ENCODE results near the gene HMG20A.
"Not testable (repeated sequence)": the region's sequence is repeated elsewhere in the genome, so short reads cannot be mapped to it uniquely, and the experiment has no call there.

The HMG20A gene

DNA sequence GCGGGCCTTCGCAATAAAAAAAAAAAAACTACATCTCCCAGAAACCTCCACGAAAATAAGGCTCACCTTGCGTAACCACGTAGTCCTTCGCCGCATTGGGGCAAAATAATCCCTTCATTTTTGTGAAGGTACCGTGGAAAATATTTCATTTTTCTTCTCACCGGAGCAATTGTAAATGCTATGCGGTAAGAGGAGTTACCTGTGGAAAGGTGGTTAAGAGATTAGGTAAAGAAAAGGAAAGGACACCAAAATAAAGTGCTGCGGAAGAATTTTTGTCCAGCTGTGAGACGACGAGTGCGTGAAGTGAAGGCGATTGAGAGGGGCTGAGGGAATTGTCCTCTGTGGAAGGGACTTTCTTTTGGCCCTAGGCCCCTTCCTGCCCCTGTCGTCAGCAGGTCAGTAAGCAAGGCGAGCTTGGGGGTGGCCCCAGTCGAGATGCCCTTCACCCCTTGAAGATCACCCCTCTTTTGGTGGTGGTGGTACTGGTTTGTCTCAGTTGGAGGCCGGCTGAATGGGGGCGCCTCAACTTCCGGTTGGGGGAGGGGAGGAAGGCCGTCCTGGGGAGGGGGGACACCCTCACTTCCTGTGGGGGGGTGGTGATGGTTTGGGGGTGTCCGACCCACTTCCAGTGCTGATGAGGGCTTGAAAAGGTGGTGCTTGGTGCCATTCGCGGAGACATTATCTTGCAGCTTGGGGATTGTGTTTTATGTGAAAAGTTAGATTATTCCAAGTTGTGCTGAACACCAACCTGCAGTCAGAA is at the start of gene HMG20A:
Gene HMG20A (plus strand): TSS at position 279 of the 760 bp plus-strand sequence. CDS start 37,520 bp downstream, outside the sequence.
- peak; percentile 90 for DNase-seq

DNA sequence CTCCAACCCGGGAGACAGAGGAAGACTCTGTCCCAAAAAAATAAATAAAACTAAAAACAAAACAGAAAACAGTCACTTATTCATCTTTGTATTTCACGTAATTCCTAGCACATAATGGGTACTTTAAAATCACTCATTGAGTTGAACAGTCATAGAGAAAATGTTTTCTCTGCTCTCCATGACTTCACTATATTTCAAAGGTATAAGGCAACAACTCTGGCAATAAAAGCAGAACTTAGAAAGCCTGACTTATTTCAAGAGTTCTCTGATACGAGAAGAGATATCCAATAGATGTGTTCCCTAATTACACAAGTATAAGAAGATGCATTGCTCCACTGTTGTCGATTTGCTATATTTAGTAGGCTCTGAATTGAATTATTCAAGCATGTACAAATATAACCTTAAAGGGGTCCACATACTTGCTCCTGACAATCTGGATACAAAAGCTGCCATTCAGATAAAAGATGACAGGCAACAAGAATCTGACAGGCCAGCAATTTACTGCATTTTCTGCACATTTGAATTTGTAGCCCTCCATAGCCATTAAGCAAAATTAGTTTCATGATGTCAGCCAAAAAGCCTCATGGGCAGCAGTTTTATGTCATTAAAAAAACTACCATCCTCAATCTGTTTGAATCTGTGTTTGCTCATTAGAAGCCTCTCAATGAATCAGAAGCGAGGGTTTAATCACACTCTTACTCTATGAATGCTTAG is 48.7 kb upstream of the HMG20A start:
- no peak for DNase-seq

DNA sequence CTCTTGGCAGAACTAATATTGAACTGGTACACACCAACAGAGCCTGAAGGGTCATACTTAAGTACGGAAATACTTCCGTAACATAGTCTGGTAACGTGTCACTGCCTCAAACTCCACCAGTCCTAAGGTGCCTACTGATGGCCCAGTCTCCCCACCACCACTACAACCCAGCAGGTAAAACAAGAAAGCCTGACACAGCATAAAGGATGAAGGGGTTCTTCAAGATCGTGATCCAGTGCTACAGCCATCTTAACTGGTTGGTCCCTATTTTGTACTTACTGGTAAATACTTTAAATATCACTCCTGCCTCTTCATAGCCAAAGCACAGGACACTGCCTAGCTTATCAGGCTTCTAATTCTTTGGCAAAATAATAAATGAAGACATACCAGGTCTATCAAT is 47.2 kb upstream of the HMG20A start:
- no peak for DNase-seq

GRCh38 chr15:77375133-77375532 is 45.6 kb upstream of the HMG20A start:
- no peak for DNase-seq

DNA sequence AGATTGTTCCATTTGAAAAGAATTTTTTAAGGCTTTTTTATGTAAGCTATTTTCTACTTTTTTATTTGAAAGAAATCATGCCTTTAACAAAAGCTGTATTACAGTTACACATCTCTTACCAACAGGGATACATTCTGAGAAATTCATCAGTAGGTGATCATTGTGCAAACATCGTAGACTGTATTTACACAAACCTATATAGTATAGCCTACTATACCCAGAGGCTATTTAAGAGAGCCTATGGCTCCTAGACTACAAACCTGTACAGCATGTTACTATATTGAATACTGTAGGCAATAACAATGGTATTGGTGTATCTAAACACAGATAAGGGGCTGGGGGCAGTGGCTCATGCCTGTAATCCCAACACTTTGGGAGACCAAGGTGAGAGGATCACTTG is 43.9 kb upstream of the HMG20A start:
- no peak for DNase-seq

DNA sequence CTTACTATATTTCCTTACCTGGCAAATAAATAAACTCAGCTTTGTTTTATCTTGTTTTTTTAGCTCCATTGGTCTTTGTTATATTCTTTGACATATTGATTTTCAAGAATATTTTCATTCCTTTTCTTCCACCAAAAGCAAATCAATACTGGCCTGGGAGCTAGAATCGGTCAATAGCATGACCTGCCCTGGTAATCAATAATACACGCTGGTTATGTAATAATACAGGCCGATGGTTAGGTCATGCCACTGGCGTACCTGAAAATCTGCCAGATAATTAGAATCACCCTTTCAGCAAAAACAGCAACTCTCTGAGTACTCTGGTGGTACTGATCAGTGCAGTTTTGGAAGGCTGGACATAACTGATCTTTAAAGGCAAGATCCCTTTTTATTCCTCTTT is 40.7 kb upstream of the HMG20A start:
- DNase-seq = no peak

DNA sequence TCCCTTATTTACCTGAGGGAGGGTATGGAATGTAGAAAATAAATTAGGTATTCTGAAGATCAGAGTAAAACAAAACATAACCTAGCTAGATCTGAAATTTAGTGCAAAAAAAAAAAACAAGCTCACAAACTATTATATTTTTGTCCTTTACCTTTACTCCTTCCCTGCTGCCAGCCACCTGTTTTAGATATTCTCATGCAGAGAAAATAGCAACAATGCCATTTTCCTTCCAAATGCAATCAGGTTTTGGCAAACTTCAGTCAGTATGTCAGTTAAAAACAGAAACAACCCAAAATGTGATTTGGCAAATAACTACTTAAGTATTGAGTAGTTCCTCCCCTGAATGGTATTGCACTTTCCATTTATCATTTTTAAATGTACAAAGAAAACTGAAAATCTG is 36.6 kb upstream of the HMG20A start:
- no peak for DNase-seq

DNA sequence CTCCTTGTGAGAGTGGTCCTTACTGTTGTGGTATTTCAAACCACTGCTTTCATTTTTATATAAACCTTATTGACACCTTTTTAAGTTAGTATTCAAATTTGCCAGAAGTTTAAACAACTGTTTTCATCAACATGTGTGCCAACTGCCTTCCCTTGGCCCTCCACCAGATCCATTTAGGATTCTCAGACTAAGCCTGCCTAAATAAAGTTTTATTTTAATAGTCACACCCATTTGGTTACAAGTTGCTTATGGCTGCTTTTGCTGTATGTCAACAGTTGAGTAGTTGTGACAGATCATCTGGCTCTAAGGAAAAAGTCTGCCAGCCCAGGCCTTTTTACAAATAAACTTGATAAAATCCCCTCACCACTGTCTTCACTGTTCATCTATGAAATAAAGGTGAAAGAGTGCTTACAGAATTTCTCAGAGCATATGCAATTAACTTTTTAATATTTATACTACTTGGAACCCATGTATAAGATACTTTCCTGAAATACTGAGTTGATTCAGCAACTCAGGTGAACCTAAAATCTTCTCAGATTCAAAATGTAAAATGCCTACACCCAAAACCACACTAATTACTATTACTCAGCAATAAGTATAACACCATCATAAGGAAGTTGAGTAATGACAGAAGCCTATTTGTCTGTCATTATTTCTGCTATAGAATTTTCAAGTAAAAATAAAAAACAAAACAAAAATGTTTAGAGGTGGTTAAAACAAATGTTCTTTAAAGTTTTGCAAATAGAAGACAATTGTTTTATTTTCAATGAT is 35.9 kb upstream of the HMG20A start:
- no peak for DNase-seq

- DNase-seq = no peak
These were observed 34.1 kb upstream of the HMG20A start for GRCh38 chr15:77386626-77387025.

DNA sequence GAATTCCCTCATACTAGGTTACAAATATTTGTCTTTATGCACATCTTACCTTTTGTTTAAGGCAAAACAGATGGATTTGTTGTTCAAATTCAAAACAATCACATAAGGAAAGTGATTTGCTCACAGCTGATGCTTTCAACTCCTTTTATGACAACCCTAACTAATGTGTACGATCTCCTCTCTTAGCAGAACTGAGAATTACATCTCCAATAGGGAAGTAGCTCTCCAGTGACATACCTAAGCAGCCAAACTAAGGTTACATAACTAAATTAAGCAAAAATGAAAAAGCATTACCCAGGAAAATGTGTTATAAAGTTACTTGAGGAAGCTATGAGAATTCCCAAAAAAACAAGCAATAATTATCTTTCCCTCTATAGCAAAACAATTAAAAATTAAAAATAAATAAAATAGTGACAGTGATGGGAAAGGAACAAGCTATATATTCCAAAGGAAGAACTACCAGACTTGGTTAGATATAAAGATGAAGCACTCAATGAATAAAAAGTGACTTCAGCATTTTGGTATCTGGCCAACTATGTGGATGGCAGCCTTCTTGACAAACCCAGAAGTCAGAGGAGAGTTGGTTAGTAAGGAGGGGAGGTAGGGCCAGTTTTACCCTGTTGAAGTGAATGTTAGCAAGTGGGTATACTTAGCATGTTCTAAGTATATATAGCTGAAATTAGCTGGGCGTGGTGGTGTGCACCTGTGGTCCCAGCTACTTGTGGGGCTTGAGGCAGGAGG is 33.2 kb upstream of the HMG20A start:
- no peak for DNase-seq

DNA sequence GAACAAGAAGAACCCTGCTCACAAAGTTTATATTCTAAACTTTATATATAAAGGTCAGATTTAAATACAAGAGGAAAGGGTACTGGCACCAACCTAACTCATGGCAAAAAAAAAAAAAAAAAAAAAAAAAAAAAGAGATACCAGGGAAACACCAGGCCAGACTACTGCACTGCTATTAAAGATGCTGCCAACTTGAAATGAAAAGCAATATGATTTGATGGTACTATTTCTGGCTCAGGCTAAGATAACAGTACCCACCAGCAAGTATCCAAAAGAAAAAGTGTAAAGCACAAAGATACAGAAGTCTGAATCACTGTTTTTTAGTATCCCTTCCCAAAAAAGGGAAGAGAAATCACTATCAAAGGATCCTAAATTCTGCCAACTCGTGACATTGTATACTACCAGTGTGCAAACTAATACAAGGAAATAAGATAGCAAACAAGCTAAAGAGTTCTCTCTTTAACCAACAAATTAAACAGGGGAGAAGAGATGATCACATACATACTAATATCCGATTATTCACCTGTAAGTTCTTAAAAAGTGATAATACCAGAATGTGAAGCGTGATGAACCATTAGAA is 29.2 kb upstream of the HMG20A start:
- no peak for DNase-seq

DNA sequence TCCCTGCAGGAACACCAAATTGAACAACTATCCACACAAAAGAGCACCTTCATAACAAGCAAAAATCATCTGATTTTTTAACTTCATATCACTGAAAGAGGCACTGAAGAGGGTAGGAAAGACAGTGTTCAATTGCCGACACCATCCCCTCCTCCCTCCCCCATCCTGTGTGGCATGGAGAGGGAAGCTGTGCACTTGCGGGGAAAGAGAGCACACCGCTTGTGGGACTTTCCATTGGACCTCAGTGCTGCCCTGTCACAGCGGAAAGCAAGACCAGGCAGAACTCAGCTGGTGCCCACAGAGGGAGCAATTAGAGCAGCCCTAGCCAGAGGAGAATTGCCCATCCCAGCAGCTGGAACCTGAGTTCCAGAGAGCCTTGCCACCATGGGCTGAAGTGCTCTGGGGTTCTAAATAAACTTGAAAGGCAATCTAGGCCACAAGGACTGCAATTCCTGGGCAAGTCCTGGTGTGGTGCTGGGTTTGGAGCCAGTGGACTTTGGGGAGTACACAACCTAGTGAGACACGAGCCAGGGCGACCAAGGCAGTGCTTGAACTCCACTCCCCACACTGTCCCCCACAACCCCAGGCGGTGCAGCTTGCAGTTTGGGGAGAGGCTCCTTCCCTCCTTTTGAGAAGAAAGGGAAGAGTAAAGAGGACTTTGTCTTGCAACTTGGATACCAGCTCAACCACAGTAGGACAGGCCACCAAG is 27.8 kb upstream of the HMG20A start:
- no peak for DNase-seq

DNA sequence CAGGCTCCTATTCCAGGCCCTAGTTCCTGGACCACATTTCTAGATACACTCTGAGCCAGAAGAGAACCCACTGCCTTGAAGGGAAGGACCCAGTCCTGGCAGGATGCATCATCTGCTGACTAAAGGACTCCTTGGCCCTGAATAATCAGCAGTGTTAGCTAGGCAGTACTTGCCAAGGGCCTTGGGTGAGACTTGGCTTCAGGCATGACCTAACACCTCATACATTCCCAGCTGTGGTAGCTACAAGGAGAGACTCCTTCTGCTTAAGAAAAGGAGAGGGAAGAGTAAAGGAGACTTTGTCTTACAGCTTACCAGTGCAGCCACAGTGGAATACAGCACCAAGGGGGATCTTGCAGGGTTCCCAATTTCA is 27.2 kb upstream of the HMG20A start:
- no peak for DNase-seq

DNA sequence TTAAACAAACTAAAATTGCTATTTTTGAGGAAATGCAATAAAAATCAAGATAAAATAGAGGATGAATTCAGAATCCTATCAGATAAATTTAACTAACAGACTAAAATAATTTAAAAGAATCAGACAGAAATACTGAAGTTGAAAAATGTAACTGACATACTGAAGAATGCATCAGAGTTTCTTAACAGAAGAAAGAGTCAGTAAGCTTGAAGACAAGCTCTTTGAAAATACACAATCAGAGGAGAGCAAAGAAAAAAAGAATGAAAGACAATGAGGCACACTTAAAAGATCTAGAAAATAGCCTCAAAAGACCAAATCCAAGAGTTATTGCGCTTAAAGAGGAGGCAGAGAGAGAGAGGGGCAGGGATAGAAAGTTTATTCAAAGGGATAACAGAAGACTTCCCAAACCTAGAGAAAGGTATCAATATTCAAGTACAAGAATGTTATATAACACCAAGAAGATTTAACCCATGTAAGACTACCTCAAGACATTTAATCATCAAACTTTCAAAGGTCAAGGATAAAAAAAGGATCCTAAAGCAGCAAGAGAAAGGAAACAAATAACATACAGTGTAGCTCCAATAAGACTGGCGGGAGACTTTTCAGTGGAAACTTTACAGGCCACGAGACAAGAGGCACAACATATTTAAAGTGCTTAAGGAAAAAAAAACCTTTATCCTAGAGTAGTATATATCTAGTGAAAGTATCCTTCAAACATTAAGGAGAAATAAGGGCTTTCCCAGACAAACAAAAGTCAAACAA is 25.5 kb upstream of the HMG20A start:
- DNase-seq = no peak

DNA sequence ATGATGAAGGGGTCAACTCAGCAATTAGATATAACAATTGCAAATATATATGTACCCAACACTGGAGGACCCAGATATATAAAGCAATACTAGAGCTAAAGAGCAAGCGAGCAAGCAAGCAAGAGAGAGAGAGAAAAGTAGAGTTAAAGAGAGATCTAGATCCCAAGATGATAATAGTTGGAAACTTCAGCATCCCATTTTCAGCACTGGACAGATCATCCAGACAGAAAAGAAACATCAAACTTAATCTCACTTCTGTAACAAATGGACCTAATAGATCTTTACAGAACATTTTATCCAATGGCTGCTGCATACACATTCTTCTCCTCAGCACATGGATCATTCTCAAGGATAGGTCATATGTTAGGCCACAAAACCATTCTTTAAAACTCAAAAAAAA is 24.0 kb upstream of the HMG20A start:
- no peak for DNase-seq

DNA sequence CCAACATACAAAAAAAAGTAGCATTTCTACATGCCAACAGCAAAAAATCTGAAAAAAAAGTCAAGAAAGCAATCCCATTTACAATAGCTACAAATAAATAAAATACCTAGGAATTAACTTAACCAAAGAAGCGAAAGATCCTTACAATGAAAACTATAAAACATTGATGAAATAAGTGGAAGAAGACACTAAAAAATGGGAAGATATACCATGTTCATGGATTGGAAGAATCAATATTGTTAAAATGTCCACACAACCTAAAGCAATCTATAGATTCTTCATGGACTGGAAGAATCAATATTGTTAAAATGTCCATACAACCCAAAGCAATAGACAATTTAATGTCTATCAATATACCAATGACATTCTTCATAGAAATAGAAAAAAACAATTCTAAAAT is 21.8 kb upstream of the HMG20A start:
- no peak for DNase-seq

DNA sequence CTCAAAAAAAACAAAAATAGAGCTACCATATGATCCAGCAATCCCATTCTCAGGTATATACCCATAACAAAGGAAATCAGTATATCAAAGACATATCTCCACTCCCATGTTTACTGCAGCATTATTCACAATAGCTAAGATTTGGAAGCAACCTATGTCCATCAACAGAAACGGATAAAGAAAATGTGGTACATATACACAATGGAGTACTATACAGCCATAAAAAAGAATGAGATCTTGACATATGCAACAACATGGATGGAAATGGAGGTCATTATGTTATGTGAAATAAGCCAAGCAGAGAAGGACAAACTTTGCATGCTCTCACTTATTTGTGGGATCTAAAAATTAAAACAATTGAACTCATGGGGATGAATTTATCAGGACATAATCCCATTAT is 20.4 kb upstream of the HMG20A start:
- DNase-seq = no peak

- no peak for DNase-seq
These were observed 17.8 kb upstream of the HMG20A start for GRCh38 chr15:77402740-77403379.

DNA sequence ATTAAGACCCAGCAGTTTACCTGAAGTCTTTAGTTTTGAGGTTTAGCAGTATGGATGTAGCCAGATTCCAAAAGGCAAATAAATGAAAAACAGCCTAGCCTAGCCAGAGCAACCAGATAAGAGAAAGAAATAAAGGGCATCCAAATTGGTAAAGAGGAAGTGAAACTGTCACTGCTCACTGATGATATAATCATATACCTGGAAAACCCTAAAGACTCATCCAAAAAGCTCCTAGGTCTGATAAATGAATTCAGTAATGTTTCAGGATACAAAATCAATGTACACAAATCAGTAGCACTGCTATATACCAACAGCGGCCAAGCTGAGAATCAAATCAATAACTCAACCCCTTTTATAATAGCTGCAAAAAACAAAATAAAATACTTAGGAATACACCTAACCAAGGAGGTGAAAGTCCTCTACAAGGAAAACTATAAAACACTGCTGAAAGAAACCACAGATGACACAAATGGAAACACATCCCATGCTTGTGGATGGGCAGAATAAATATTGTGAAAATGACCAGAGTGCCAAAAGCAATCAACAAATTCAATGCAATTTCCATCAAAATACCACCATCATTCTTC is 14.4 kb upstream of the HMG20A start:
- DNase-seq = not testable (repeated sequence)

- DNase-seq = no peak
These were observed 13.8 kb upstream of the HMG20A start for GRCh38 chr15:77406846-77407245.
